Astrocyte (in vitro differentiated cells and primary cell): Measurements from ENCODE around the gene RBFOX2.

Experiments used
- EZH2 ChIP-seq: IDR thresholded peaks from 2 replicates; pipeline ENCODE4 v1.6.1; 2012; ENCODE audit warnings: mild to moderate bottlenecking, low read length, inconsistent platforms; ENCODE audit not compliant: insufficient read depth
- TF ChIP-seq, protein P1 (sequence below): IDR thresholded peaks from 2 replicates; pipeline ENCODE4 v1.5.1; 2011; ENCODE audit warnings: low read depth, mild to moderate bottlenecking, inconsistent platforms, low read length, moderate library complexity; ENCODE audit not compliant: insufficient read depth

DNA sequence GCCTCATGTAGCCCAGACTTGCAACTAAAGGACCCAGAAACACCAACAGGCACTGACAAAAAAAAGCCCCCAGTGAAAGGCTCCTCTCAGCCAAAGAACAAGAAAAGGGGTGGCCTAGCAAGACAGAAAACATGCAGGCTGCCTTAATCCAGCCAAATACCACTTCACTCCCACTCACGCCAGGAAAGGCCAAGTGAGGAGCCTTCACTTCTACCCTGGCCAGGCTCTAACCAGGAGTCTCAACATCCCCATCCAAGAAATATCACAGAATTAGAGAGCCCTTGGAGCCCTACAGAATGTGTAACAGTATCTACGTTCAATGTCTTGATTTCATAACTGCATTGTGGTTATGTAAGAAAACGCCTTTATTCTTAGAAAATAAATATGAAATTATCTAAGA, 162.0 kb downstream of the RBFOX2 start:
- TF ChIP-seq EZH2 = no peak
- TF ChIP-seq, protein P1, sequence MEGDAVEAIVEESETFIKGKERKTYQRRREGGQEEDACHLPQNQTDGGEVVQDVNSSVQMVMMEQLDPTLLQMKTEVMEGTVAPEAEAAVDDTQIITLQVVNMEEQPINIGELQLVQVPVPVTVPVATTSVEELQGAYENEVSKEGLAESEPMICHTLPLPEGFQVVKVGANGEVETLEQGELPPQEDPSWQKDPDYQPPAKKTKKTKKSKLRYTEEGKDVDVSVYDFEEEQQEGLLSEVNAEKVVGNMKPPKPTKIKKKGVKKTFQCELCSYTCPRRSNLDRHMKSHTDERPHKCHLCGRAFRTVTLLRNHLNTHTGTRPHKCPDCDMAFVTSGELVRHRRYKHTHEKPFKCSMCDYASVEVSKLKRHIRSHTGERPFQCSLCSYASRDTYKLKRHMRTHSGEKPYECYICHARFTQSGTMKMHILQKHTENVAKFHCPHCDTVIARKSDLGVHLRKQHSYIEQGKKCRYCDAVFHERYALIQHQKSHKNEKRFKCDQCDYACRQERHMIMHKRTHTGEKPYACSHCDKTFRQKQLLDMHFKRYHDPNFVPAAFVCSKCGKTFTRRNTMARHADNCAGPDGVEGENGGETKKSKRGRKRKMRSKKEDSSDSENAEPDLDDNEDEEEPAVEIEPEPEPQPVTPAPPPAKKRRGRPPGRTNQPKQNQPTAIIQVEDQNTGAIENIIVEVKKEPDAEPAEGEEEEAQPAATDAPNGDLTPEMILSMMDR = no peak
